Measurements from ENCODE around the gene IRF6. TPM values are rescaled to one million over a fixed set of nuclear protein-coding genes. Genes with fewer than 3 reads are reported as not detected.

Gene IRF6
- total and polyA plus RNA-seq, 2 of the 8 experiments (the other 6 are each of a cell fraction or from before 2014, with no cell fraction given), result 9.6 to 13.4 TPM

- TF ChIP-seq, protein P1, sequence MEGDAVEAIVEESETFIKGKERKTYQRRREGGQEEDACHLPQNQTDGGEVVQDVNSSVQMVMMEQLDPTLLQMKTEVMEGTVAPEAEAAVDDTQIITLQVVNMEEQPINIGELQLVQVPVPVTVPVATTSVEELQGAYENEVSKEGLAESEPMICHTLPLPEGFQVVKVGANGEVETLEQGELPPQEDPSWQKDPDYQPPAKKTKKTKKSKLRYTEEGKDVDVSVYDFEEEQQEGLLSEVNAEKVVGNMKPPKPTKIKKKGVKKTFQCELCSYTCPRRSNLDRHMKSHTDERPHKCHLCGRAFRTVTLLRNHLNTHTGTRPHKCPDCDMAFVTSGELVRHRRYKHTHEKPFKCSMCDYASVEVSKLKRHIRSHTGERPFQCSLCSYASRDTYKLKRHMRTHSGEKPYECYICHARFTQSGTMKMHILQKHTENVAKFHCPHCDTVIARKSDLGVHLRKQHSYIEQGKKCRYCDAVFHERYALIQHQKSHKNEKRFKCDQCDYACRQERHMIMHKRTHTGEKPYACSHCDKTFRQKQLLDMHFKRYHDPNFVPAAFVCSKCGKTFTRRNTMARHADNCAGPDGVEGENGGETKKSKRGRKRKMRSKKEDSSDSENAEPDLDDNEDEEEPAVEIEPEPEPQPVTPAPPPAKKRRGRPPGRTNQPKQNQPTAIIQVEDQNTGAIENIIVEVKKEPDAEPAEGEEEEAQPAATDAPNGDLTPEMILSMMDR (IDR thresholded peaks at IDR 0.05; ENCODE audit: control extremely low read depth in 1 of 3, insufficient read depth in 1 of 3, low read depth in 1 of 3, low read length in 3 of 3), result no peak
- TF ChIP-seq POLR2AphosphoS5 (IDR thresholded peaks at IDR 0.05; ENCODE audit: low read depth, low read length), result no peak
Measured at GRCh38 chr1:209808059-209808581, 2.2 kb upstream of the IRF6 start (continued).

All from H1 (cell line).